IgD-negative memory B cell (primary cell): Measurements from ENCODE around the gene IRX2. TPM values are rescaled to one million over a fixed set of nuclear protein-coding genes. Genes with fewer than 3 reads are reported as not detected.

ENCODE experiments used
- H3K27ac Mint-ChIP-seq, 3 donors: one replicate each; pipeline ENCODE4 v1.8.0; 2020 to 2022; ENCODE audit warnings: mild to moderate bottlenecking in 3 of 3, mixed read lengths in 3 of 3, moderate library complexity in 1 of 3
- H3K27me3 Mint-ChIP-seq: one replicate; pipeline ENCODE4 v1.8.0; 2021; ENCODE audit warnings: mixed read lengths
- H3K36me3 Mint-ChIP-seq: one replicate; pipeline ENCODE4 v1.8.0; 2020; ENCODE audit warnings: mild to moderate bottlenecking, mixed read lengths
- H3K4me1 Mint-ChIP-seq, 3 donors: one replicate each; pipeline ENCODE4 v1.8.0; 2020 to 2022; ENCODE audit warnings: mixed read lengths in 3 of 3, mild to moderate bottlenecking in 1 of 3
- H3K4me3 Mint-ChIP-seq, 4 donors: one replicate each; pipeline ENCODE4 v1.8.0; 2020 to 2022; ENCODE audit warnings: mild to moderate bottlenecking in 4 of 4, mixed read lengths in 4 of 4, moderate library complexity in 3 of 4
- H3K9me3 Mint-ChIP-seq, 3 donors: one replicate each; pipeline ENCODE4 v1.8.0; 2020 to 2021; ENCODE audit warnings: mixed read lengths in 3 of 3, mild to moderate bottlenecking in 1 of 3
- polyA plus RNA-seq: library from polyadenylated mRNA; unstranded; fragments of 300-500 nt; fragmentation: Illumina TruSeq; gene quantifications from one replicate; pipeline ENCODE4 v1.2.3, GENCODE V29; 2021

The IRX2 gene
- polyA plus RNA-seq, 1 donor from 2014 or later = not detected

DNA sequence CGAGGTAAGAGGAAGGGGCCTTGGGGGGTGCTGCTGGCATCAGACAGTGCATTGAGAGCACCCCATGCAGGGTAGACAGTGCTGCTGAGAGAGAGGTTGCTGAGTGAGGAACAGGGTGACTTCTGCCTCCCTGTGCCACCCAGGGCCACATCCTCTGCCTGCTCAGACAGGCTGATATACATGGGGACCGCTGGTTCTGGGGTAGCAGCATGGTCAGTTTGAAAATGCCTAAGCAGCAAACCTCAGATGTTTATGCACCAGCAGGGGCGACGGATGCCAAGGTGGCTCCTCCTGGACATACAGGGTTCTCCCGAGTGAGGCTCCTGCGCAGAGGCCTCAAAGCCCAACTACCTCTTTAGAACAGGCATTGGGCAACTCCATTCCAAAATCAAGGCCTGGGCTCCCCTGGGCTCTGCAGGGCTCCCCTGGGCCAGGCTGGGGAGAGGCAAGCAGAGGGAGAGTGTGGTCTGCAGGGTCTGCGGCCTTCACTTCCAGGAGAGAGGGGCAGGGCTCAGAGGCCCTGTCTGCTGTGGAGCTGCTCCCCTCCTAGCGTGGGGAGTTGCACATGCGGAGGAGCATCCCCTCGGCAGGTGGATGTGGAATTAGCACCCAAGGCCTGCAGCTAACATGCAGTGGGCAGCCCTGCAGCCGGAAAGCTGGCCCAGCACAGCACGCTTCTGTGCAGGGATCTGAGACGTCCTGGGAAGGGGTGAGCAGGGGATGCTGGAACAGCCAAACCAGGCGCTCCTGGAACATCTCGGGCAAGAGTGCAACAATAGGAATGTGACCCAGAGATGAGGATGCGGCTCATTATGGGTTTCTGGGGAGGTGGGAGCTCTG is 46.5 kb downstream of the IRX2 start:
- H3K36me3 Mint-ChIP-seq = peaks cover 2% of the 10 kb centered on the region
- H3K4me1 Mint-ChIP-seq = no peaks in the 10 kb centered on the region
- H3K27ac Mint-ChIP-seq = no peak overlapping the region
- no peaks in the 10 kb centered on the region for H3K27me3 Mint-ChIP-seq
- H3K9me3 Mint-ChIP-seq = peaks cover 0 to 8% (median 0%) of the 10 kb centered on the region in 3 donors
- no peak overlapping the region for H3K4me3 Mint-ChIP-seq

DNA sequence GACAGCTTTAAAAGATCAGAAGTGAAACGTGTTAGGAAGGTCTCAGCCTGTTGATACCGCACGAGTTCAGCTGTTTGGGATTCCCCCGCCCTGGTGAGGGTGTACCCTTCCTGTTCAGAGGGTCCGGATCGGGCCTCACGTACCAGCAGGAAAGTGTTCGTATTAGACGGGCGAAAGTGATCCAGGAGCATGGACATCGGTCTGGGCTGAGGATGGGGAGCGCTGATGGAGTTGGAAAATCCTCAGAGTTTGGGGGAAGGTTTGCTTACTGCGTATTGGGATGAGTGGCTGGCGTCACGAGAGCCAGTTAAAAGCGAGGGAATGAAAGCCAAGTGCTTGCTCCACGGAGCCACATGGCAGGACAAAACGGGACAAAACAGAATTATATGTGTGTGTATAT is 47.4 kb downstream of the IRX2 start:
- peaks cover 2% of the 10 kb centered on the region for H3K36me3 Mint-ChIP-seq
- H3K4me3 Mint-ChIP-seq = no peak overlapping the region
- peaks cover 0 to 7% (median 0%) of the 10 kb centered on the region in 3 donors for H3K9me3 Mint-ChIP-seq
- no peak overlapping the region for H3K27ac Mint-ChIP-seq
- no peaks in the 10 kb centered on the region for H3K27me3 Mint-ChIP-seq
- H3K4me1 Mint-ChIP-seq = no peaks in the 10 kb centered on the region

DNA sequence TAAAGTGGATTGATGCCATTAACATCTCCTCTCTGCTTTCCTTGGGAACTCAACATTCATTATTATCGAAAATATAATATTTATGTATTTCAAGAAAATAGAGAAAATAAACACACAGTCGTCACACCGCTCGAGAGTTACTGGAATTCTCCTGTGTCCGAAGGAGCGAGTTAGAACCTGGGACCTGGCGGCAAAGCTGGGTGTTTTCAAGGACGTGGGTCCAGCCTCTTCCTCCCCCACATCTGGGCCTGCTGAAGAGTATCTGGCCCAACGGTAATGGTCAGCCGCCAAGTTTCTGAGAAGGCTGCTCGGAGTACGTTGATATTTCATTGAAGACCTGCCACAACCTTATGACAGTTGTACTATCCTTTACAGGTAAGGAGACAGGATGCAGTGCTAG is 47.9 kb downstream of the IRX2 start:
- H3K27me3 Mint-ChIP-seq = no peaks in the 10 kb centered on the region
- no peak overlapping the region for H3K27ac Mint-ChIP-seq
- H3K4me3 Mint-ChIP-seq = peak overlapping the region in 1 of 4 donors; percentile 49
- H3K36me3 Mint-ChIP-seq = peaks cover 2% of the 10 kb centered on the region
- H3K4me1 Mint-ChIP-seq = no peaks in the 10 kb centered on the region
- H3K9me3 Mint-ChIP-seq = peaks cover 0 to 6% (median 3%) of the 10 kb centered on the region in 3 donors

- H3K9me3 Mint-ChIP-seq = peaks cover 0 to 6% (median 3%) of the 10 kb centered on the region in 3 donors
- peaks cover 2% of the 10 kb centered on the region for H3K36me3 Mint-ChIP-seq
- no peaks in the 10 kb centered on the region for H3K27me3 Mint-ChIP-seq
- H3K4me3 Mint-ChIP-seq = no peak overlapping the region
- no peak overlapping the region for H3K27ac Mint-ChIP-seq
- no peaks in the 10 kb centered on the region for H3K4me1 Mint-ChIP-seq
Measured at GRCh38 chr5:2703041-2703440, 48.4 kb downstream of the IRX2 start.

DNA sequence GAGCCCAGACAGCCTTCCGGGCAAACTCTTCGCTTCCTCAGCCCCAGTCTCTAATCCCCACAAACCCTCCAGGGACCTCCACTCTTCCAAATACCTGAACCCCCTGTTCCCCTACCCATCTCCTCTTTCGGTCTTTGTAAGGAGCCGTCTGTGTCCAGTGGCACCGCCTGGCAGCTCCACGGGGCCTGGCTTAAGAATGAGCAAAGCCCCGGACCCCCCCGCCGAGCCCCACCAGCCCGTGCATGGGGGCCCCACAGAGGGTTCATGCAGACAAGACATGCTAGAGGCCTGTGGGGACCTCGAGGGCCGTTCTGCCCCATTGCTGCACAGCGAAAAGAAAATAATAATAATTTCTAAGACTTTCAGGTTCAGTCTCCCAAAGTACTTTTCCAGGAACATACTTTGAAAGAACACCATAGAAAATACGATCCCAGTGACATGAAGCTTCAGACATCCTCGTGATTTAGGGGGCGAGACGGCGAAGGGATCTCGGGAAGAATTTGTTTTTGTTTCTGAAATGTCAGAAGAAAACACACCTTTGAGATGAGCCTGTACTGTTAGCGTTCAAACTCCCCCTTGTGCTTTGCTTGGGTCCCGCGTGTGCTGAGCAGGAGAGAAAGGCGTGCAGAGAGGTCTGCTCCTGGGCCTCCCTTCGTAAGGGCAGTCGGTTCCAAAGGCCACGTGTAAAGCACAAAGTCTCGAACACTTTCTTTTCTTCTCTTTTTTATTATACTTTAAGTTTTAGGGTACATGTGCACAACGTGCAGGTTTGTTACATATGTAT is 49.2 kb downstream of the IRX2 start:
- peaks cover 0 to 5% (median 3%) of the 10 kb centered on the region in 3 donors for H3K9me3 Mint-ChIP-seq
- peaks cover 2% of the 10 kb centered on the region for H3K36me3 Mint-ChIP-seq
- H3K27me3 Mint-ChIP-seq = no peaks in the 10 kb centered on the region
- no peaks in the 10 kb centered on the region for H3K4me1 Mint-ChIP-seq
- no peak overlapping the region for H3K27ac Mint-ChIP-seq
- H3K4me3 Mint-ChIP-seq = no peak overlapping the region

DNA sequence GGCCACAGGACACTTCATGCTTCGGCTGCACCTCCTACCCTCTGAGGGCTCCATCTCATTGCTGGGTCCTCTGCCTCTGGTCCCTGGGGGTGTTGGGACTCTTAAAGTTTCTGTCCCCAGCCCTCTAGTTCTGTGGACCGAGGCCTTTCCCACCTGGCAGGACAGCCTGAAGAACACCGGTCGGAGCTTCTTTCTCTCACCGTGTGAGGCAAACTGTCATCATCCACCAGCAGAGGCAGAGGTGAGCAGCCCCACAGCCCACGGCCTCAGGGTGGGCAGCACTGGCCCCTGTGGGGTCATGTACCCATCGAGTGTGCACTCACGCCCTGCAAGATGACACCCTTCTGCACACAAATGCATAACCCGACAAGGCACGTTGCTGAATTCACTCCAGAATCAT is 49.9 kb downstream of the IRX2 start:
- H3K4me1 Mint-ChIP-seq = no peaks in the 10 kb centered on the region
- H3K4me3 Mint-ChIP-seq = no peak overlapping the region
- H3K9me3 Mint-ChIP-seq = peaks cover 0 to 3% (median 2%) of the 10 kb centered on the region in 3 donors
- peaks cover 2% of the 10 kb centered on the region for H3K36me3 Mint-ChIP-seq
- H3K27me3 Mint-ChIP-seq = no peaks in the 10 kb centered on the region
- no peak overlapping the region for H3K27ac Mint-ChIP-seq

DNA sequence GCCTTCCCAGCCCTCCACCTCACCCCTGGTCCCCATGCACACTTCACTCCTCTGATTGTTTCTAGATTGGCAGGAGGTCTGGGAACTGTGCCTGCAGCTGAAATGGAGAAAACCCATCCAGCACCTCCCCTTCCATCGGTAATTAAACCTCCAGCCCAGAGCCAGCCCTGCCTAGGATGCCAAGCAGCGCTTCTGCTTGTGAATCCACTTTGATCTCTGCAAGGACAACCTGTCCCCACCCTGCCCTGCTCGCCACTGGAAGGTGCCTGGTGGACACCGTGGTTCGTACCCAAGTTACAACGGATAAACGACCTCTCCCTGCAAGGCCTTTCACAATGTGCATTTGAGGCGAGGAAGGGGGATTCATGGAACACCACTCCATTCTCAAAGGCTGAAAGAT is 50.6 kb downstream of the IRX2 start:
- Mint-ChIP-seq H3K4me3 (no peak overlapping the region), H3K36me3 (peaks cover 2% of the 10 kb centered on the region), H3K27me3 (no peaks in the 10 kb centered on the region), H3K9me3 (peaks cover 0 to 3% (median 2%) of the 10 kb centered on the region in 3 donors), H3K4me1 (no peaks in the 10 kb centered on the region), H3K27ac (no peak overlapping the region)

DNA sequence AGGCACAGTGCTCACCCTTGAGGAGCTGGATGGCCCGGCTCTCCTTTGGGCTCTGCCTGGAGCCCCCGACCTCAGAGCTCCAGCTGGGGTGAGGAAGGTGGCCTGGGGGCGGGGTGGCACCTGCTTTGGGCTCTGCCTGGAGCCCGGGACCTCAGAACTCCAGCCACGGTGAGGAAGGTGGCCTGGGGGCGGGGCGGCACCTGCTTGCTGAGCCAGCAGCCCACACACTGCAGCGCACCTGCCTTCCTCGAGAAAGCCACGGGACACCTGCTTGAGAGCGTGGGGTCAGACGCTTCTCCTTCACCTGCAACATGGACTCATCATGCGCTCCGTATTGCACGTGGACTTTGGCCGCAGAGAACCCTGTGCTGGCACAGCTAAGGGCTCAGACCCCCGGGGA is 51.8 kb downstream of the IRX2 start:
- no peak overlapping the region for H3K4me3 Mint-ChIP-seq
- H3K36me3 Mint-ChIP-seq = no peaks in the 10 kb centered on the region
- no peaks in the 10 kb centered on the region for H3K27me3 Mint-ChIP-seq
- no peaks in the 10 kb centered on the region for H3K4me1 Mint-ChIP-seq
- peaks cover 0 to 9% (median 0%) of the 10 kb centered on the region in 3 donors for H3K9me3 Mint-ChIP-seq
- no peak overlapping the region for H3K27ac Mint-ChIP-seq

DNA sequence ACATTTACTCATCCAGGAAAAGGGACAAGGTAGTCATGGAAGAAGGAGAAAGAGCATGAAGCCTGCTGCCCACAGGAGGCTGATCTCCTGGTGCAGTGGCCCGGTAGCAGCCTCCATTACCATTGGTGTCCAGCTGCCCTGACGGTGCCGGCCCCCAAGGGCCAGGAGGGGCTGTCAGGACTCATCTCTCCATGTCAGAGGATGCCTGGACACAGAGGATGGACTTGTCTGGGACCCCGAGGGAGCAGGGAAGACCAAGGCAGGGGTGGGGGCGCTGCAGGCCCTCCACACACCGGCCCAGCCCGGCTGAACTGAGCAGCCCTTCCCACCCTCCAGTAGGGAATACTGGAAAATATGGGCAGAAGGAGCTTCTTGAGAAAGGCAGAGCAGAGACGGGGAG is 52.2 kb downstream of the IRX2 start:
- peaks cover 0 to 9% (median 0%) of the 10 kb centered on the region in 3 donors for H3K9me3 Mint-ChIP-seq
- H3K27me3 Mint-ChIP-seq = no peaks in the 10 kb centered on the region
- no peaks in the 10 kb centered on the region for H3K4me1 Mint-ChIP-seq
- H3K4me3 Mint-ChIP-seq = no peak overlapping the region
- no peak overlapping the region for H3K27ac Mint-ChIP-seq
- no peaks in the 10 kb centered on the region for H3K36me3 Mint-ChIP-seq

- Mint-ChIP-seq H3K4me3 (no peak overlapping the region), H3K27me3 (no peaks in the 10 kb centered on the region), H3K27ac (no peak overlapping the region), H3K9me3 (peaks cover 0 to 9% (median 0%) of the 10 kb centered on the region in 3 donors), H3K4me1 (no peaks in the 10 kb centered on the region), H3K36me3 (no peaks in the 10 kb centered on the region)
Measured at GRCh38 chr5:2698581-2698980, 52.9 kb downstream of the IRX2 start.

- Mint-ChIP-seq H3K36me3 (no peaks in the 10 kb centered on the region), H3K9me3 (peaks cover 0 to 9% (median 0%) of the 10 kb centered on the region in 3 donors), H3K27ac (no peak overlapping the region), H3K4me1 (no peaks in the 10 kb centered on the region), H3K4me3 (no peak overlapping the region), H3K27me3 (no peaks in the 10 kb centered on the region)
Measured at GRCh38 chr5:2697446-2698200, 53.9 kb downstream of the IRX2 start.

DNA sequence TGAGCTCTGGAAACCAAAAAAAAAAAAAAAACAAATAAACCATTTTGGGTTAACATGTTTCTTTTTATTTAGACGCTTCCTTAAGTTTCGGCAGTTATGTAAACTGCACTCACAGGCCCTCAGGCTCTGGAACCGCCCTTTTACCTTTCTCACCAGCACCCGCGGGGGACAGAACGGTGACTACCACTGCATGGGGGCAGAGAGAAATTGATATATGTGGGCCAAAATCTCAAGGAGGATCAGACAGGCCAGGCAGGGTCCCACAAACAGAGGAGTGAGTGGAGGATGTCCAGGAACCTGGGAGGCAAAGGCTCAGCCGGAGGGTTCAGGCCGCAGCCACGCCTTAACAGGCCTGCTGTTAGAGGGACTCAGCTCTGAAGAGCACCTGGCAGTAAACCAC is 54.4 kb downstream of the IRX2 start:
- peaks cover 3 to 12% (median 3%) of the 10 kb centered on the region in 3 donors for H3K9me3 Mint-ChIP-seq
- no peak overlapping the region for H3K27ac Mint-ChIP-seq
- H3K4me1 Mint-ChIP-seq = no peaks in the 10 kb centered on the region
- no peak overlapping the region for H3K4me3 Mint-ChIP-seq
- no peaks in the 10 kb centered on the region for H3K27me3 Mint-ChIP-seq
- H3K36me3 Mint-ChIP-seq = no peaks in the 10 kb centered on the region
